ENCODE measurements around the gene DCAF5. TPM values are rescaled to one million over a fixed set of nuclear protein-coding genes. Genes with fewer than 3 reads are reported as not detected.

DCAF5 gene
- total RNA-seq, 1 experiment from 2014 or later: 29.1 TPM

DNA sequence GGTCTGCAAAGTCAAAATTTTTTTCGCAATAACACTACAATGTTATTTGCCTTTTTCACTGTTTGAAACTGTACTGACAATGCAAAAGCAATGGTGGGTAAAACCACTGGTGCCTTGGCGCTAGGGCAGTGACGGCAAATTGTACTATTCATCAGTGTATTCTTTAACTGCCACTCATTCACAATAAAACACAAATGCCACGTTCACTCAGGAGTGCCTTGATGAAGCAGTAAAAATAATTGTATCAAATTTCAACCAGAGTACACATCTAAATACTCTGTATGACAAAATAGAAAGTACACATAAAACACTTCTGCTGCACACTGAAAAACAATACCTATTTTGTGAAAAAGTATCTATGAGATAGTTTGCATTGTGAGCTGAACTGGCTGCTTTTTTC is 17.8 kb downstream of the DCAF5 start:
- BruUV-seq (replicated peaks): no TSS peak
- TF ChIP-seq, protein P1, sequence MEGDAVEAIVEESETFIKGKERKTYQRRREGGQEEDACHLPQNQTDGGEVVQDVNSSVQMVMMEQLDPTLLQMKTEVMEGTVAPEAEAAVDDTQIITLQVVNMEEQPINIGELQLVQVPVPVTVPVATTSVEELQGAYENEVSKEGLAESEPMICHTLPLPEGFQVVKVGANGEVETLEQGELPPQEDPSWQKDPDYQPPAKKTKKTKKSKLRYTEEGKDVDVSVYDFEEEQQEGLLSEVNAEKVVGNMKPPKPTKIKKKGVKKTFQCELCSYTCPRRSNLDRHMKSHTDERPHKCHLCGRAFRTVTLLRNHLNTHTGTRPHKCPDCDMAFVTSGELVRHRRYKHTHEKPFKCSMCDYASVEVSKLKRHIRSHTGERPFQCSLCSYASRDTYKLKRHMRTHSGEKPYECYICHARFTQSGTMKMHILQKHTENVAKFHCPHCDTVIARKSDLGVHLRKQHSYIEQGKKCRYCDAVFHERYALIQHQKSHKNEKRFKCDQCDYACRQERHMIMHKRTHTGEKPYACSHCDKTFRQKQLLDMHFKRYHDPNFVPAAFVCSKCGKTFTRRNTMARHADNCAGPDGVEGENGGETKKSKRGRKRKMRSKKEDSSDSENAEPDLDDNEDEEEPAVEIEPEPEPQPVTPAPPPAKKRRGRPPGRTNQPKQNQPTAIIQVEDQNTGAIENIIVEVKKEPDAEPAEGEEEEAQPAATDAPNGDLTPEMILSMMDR (conservative IDR thresholded peaks at IDR 0.05): no peak
- Histone ChIP-seq H3K36me3 (ENCODE audit: low read depth) (no peaks in the 10 kb centered on the region), H3K79me2 (ENCODE audit: low read depth) (peaks cover 27% of the 10 kb centered on the region), H4K20me1 (ENCODE audit: insufficient read depth) (peaks cover 4% of the 10 kb centered on the region; the same call in 1 of the 2 replicates), H3K4me3 (no peak overlapping the region), H3K4me1 (replicated peaks; ENCODE audit: insufficient read depth) (peaks cover 23% of the 10 kb centered on the region), H3K9me2 (ENCODE audit: insufficient read depth) (no peaks in the 10 kb centered on the region), H2AFZ (no peak overlapping the region), H3K4me2 (no peak overlapping the region), H3K27ac (no peak overlapping the region), H3K9me3 (ENCODE audit: insufficient read depth, low read depth) (no peaks in the 10 kb centered on the region), H3K27me3 (ENCODE audit: insufficient read depth, low read depth) (no peaks in the 10 kb centered on the region), H3F3A (ENCODE audit: insufficient read depth, low read depth) (peaks cover 16% of the 10 kb centered on the region; the same call in 1 of the 2 replicates)
- intact Hi-C loops (cut with micrococcal nuclease; ENCODE audit: unreplicated experiment): no loop called here
- POLR2A ChIA-PET (ENCODE audit: unreplicated experiment): interaction anchor here (0.5 to 0.6 kb wide), 2 partner anchors 123 to 1182 kb away, joined by 3 to 14 read pairs; no protein-coding TSS in a partner anchor
- CTCF ChIA-PET: no interaction called here
- no peak for DNase-seq

DNA sequence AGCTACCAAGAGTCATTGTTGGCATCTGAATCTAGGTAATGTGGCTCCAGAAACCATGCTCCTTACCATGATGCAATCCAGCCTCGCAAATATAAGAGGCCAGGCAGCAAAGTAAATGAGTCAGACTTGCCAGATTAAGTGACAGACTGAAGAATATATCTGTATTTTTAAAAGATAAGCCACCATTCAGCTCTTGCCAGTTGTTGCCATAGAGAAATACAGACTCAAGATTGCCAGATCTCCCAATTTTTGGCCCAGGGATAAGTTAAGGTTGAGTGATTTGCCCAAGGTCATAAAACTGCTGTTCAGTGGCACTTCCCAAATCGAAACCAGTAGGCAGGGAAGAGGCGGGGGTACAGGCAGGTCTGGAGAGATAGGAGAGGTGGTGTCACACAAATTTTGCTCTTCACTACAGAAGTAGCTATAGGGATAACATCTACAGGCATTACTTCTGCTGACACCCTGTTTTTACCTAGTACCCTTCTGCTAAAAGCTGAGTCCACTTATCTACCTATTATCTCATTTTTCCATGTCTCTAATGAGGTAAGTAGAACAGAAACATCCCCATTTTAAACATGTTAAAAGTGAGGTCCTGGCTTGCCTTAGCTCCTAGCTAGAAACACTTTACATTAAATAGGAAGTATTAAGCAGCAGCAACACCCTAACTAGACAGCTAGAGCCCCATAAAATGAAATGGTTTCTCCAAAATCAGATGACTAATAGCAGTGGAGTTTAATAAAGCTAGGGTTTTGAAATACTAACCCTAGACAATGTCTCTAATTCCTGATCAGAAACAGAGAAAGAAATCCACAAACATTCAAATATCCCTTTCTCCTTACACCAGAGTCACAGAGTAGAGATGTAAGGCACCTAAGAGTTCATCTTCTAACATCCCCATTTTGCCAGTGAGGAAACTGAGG is 19.5 kb downstream of the DCAF5 start:
- Histone ChIP-seq H3K9me3 (ENCODE audit: insufficient read depth, low read depth) (no peaks in the 10 kb centered on the region), H3K36me3 (ENCODE audit: low read depth) (no peaks in the 10 kb centered on the region), H3F3A (ENCODE audit: insufficient read depth, low read depth) (peaks cover 12% of the 10 kb centered on the region; the same call in 1 of the 2 replicates), H3K27ac (peak overlapping the region; percentile 79), H3K4me3 (no peak overlapping the region; the same call in 1 of the 2 replicates), H3K79me2 (ENCODE audit: low read depth) (peaks cover 30% of the 10 kb centered on the region), H3K4me1 (replicated peaks; ENCODE audit: insufficient read depth) (peaks cover 31% of the 10 kb centered on the region), H3K27me3 (ENCODE audit: insufficient read depth, low read depth) (no peaks in the 10 kb centered on the region), H3K9me2 (ENCODE audit: insufficient read depth) (no peaks in the 10 kb centered on the region), H3K4me2 (peak overlapping the region; percentile 57), H4K20me1 (ENCODE audit: insufficient read depth) (peaks cover 10% of the 10 kb centered on the region), H2AFZ (peak overlapping the region; percentile 73)
- POLR2A ChIA-PET (ENCODE audit: unreplicated experiment): interaction anchor here (0.5 to 0.7 kb wide), 2 partner anchors 58 to 1463 kb away, joined by 3 to 23 read pairs; no protein-coding TSS in a partner anchor
- intact Hi-C loops (cut with micrococcal nuclease; ENCODE audit: unreplicated experiment): no loop called here
- peak; percentile 11 to 64 for DNase-seq
- CTCF ChIA-PET: interaction anchor here (0.6 kb wide), 1 partner anchor 8 kb away, joined by 3 read pairs; no protein-coding TSS in a partner anchor
- TF ChIP-seq, protein P1 (conservative IDR thresholded peaks at IDR 0.05): no peak
- TF ChIP-seq EZH2 (IDR thresholded peaks at IDR 0.05; ENCODE audit: low read depth): no peak
- BruUV-seq (replicated peaks): no TSS peak

DNA sequence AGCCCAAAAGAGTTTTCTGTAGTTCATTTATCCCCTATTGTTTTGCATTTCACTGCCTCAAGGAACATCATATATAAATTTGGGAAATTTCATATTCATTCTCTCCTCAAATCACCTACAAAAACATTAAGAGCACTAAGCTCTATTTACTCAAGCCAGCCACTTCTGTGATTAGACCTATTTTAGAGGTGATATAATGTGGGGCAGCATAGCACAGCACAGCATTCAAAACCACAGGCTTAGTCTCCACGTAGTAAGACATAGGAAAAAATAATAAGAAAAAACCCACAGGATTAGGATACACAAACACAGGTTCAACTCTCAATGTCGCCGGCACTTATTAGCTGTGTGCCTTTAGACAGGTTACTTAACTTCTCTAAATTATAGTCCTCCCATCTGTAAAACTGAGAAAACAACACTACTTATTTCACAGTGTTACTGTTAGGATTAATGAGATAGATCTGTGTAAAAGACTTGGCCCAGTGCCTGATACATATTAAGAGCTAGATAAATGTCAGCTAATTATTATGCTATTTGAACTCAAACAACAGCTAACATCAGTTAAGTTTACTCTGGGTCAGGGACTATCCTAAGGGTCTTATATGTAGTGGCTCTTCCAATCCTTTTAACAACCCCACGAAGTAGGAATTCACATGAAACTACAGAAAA is 20.3 kb downstream of the DCAF5 start:
- no peak for TF ChIP-seq EZH2 (IDR thresholded peaks at IDR 0.05; ENCODE audit: low read depth)
- TF ChIP-seq, protein P1 (conservative IDR thresholded peaks at IDR 0.05): no peak
- Histone ChIP-seq H3K4me3 (no peak overlapping the region), H3K9me2 (ENCODE audit: insufficient read depth) (no peaks in the 10 kb centered on the region), H3K79me2 (ENCODE audit: low read depth) (peaks cover 32% of the 10 kb centered on the region), H3K9me3 (ENCODE audit: insufficient read depth, low read depth) (no peaks in the 10 kb centered on the region), H2AFZ (peak overlapping the region; percentile 73), H3K36me3 (ENCODE audit: low read depth) (no peaks in the 10 kb centered on the region), H4K20me1 (ENCODE audit: insufficient read depth) (peaks cover 10% of the 10 kb centered on the region; the same call in 1 of the 2 replicates), H3F3A (ENCODE audit: insufficient read depth, low read depth) (0 out of 2 replicates have a peak, but pooled peaks cover 8% of the 10 kb centered on the region), H3K4me1 (replicated peaks; ENCODE audit: insufficient read depth) (peaks cover 31% of the 10 kb centered on the region), H3K27ac (peak overlapping the region; percentile 79), H3K4me2 (peak overlapping the region; percentile 57), H3K27me3 (ENCODE audit: insufficient read depth, low read depth) (no peaks in the 10 kb centered on the region)
- ChIA-PET CTCF (interaction anchor here (0.6 to 1.2 kb wide), 2 partner anchors 9 to 328 kb away, joined by 3 to 4 read pairs; no protein-coding TSS in a partner anchor), POLR2A (ENCODE audit: unreplicated experiment) (no interaction called here)
- intact Hi-C loops (cut with micrococcal nuclease; ENCODE audit: unreplicated experiment): no loop called here
- no TSS peak for BruUV-seq (replicated peaks)
- no peak for DNase-seq
